Activated naive CD8-positive, alpha-beta T cell treated with anti-CD3 and anti-CD28 coated beads, Interleukin-2, amount 50 U/mL, for 24 hours (primary cell): ENCODE measurements around the gene BBS12.
A peak's percentile ranks its signal among the peaks of the same experiment; 100 is the strongest.

Experiments
- ATAC-seq: fragments of 150-1000 bp; cut with Tn5 transposase; one replicate; pipeline ENCODE4 v1.10.0; 2021
- DNase-seq: peaks from one replicate; pipeline ENCODE4 v3.0.0; 2021
- H3K27ac Mint-ChIP-seq: one replicate; pipeline ENCODE4 v1.8.0; 2021; ENCODE audit warnings: mild to moderate bottlenecking, mixed read lengths
- H3K27me3 Mint-ChIP-seq: one replicate; pipeline ENCODE4 v1.8.0; 2021; ENCODE audit warnings: mixed read lengths
- H3K36me3 Mint-ChIP-seq: one replicate; pipeline ENCODE4 v1.8.0; 2021; ENCODE audit warnings: low read depth, mixed read lengths
- H3K4me1 Mint-ChIP-seq: one replicate; pipeline ENCODE4 v1.8.0; 2021; ENCODE audit warnings: mixed read lengths
- H3K4me3 Mint-ChIP-seq: one replicate; pipeline ENCODE4 v1.8.0; 2021; ENCODE audit warnings: mild to moderate bottlenecking, moderate library complexity, mixed read lengths
- H3K9me3 Mint-ChIP-seq: one replicate; pipeline ENCODE4 v1.8.0; 2021; ENCODE audit warnings: mixed read lengths

Gene BBS12

GRCh38 chr4:122742933-122743829, 10.7 kb downstream of the BBS12 start:
- ATAC-seq, result no peak
- no peak overlapping the region for H3K27ac Mint-ChIP-seq
- peaks cover 12% of the 10 kb centered on the region for H3K36me3 Mint-ChIP-seq
- H3K9me3 Mint-ChIP-seq, result peaks cover 5% of the 10 kb centered on the region
- DNase-seq, result no peak
- H3K4me3 Mint-ChIP-seq, result no peak overlapping the region
- no peaks in the 10 kb centered on the region for H3K27me3 Mint-ChIP-seq
- H3K4me1 Mint-ChIP-seq, result peaks cover 5% of the 10 kb centered on the region

DNA sequence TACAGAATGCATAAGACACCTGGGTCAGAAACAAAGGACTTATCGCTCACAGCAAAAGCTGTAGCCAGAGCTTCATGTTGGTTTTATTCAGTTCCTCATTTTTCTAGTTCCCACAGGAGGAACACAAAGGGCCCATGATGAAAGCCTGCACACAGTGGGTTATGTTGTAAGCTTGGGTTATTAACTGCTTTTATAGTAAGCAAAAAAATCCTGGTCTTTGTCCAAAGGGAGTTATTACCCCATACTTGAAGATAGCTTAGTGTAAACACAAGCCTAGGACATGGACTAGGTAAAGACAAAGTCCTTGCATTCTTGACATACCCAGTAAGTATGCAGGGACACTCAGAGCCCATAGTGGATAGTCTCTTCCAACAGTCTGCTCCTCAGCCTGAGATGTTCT, 11.7 kb downstream of the BBS12 start:
- Mint-ChIP-seq H3K27ac (no peak overlapping the region), H3K4me3 (no peak overlapping the region), H3K27me3 (no peaks in the 10 kb centered on the region), H3K4me1 (peaks cover 5% of the 10 kb centered on the region), H3K36me3 (peaks cover 12% of the 10 kb centered on the region), H3K9me3 (peaks cover 5% of the 10 kb centered on the region)
- no peak for DNase-seq
- ATAC-seq, result no peak

GRCh38 chr4:122746485-122746965, 14.0 kb downstream of the BBS12 start:
- Mint-ChIP-seq H3K27ac (no peak overlapping the region), H3K4me1 (peaks cover 5% of the 10 kb centered on the region), H3K36me3 (peaks cover 8% of the 10 kb centered on the region), H3K27me3 (peaks cover 7% of the 10 kb centered on the region), H3K9me3 (peaks cover 5% of the 10 kb centered on the region), H3K4me3 (no peak overlapping the region)
- DNase-seq (no peak), ATAC-seq (no peak)

DNA sequence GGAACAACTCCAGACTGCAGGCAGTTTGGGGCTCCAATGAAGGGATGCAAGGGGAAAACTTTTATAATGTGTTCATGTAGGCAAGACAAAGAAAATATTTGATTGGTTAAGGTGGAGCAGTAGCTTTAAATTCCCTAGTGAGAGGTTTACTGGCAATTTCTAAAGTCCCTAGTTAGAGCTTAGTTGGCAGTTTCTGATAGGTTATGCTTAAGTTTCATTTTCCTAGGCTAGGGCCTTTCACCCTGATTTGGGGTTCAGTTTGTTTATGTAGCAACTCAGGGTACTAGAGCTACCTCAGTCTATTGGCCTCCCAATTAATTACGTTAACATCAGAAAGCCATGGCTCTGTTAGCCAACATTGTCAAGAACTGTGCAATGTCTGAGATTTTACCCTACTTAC, 14.6 kb downstream of the BBS12 start:
- peaks cover 5% of the 10 kb centered on the region for H3K9me3 Mint-ChIP-seq
- H3K4me3 Mint-ChIP-seq, result no peak overlapping the region
- H3K27me3 Mint-ChIP-seq, result peaks cover 12% of the 10 kb centered on the region
- DNase-seq (no peak), ATAC-seq (no peak)
- H3K36me3 Mint-ChIP-seq, result peaks cover 7% of the 10 kb centered on the region
- peaks cover 5% of the 10 kb centered on the region for H3K4me1 Mint-ChIP-seq
- H3K27ac Mint-ChIP-seq, result no peak overlapping the region

GRCh38 chr4:122747883-122748282, 15.4 kb downstream of the BBS12 start:
- DNase-seq (no peak), ATAC-seq (no peak)
- H3K27ac Mint-ChIP-seq, result no peak overlapping the region
- H3K36me3 Mint-ChIP-seq, result peaks cover 1% of the 10 kb centered on the region
- H3K9me3 Mint-ChIP-seq, result peaks cover 5% of the 10 kb centered on the region
- peaks cover 13% of the 10 kb centered on the region for H3K27me3 Mint-ChIP-seq
- H3K4me3 Mint-ChIP-seq, result no peak overlapping the region
- peaks cover 5% of the 10 kb centered on the region for H3K4me1 Mint-ChIP-seq

GRCh38 chr4:122749704-122750454, 17.4 kb downstream of the BBS12 start:
- H3K4me3 Mint-ChIP-seq, result no peak overlapping the region
- H3K27ac Mint-ChIP-seq, result no peak overlapping the region
- ATAC-seq (no peak), DNase-seq (no peak)
- no peaks in the 10 kb centered on the region for H3K36me3 Mint-ChIP-seq
- peaks cover 5% of the 10 kb centered on the region for H3K9me3 Mint-ChIP-seq
- peaks cover 5% of the 10 kb centered on the region for H3K4me1 Mint-ChIP-seq
- H3K27me3 Mint-ChIP-seq, result peaks cover 15% of the 10 kb centered on the region

DNA sequence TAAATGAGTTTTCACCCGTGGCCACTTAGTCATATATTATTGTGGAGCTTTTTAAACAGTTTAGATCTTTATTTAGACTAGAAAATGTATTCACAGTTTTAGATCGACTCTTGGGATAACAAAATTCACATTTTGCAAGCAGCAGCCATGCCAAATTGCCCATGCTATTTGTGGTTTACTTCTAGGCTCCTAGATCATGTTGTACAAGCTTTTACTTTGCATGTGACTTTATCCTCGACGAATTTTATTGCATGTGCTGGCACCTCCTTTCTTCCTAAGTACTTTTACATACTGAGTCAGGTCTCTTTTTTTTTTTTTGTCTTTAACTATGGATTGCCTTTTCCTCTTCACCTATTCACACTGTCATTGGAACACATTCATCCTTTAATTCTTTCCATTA, 23.2 kb downstream of the BBS12 start:
- no peaks in the 10 kb centered on the region for H3K9me3 Mint-ChIP-seq
- ATAC-seq (no peak), DNase-seq (no peak)
- H3K27me3 Mint-ChIP-seq, result peaks cover 27% of the 10 kb centered on the region
- peaks cover 5% of the 10 kb centered on the region for H3K4me1 Mint-ChIP-seq
- no peak overlapping the region for H3K27ac Mint-ChIP-seq
- no peaks in the 10 kb centered on the region for H3K36me3 Mint-ChIP-seq
- no peak overlapping the region for H3K4me3 Mint-ChIP-seq

- Mint-ChIP-seq H3K27me3 (peaks cover 17% of the 10 kb centered on the region), H3K27ac (no peak overlapping the region), H3K4me3 (no peak overlapping the region), H3K36me3 (no peaks in the 10 kb centered on the region), H3K9me3 (no peaks in the 10 kb centered on the region), H3K4me1 (peaks cover 20% of the 10 kb centered on the region)
- no peak for ATAC-seq
- no peak for DNase-seq
Measured at GRCh38 chr4:122758033-122758432, 25.5 kb downstream of the BBS12 start.

- no peak overlapping the region for H3K4me3 Mint-ChIP-seq
- no peaks in the 10 kb centered on the region for H3K9me3 Mint-ChIP-seq
- no peak for ATAC-seq
- H3K27ac Mint-ChIP-seq, result no peak overlapping the region
- peaks cover 33% of the 10 kb centered on the region for H3K4me1 Mint-ChIP-seq
- H3K36me3 Mint-ChIP-seq, result no peaks in the 10 kb centered on the region
- H3K27me3 Mint-ChIP-seq, result peaks cover 14% of the 10 kb centered on the region
- no peak for DNase-seq
Measured at GRCh38 chr4:122759639-122760310, 27.3 kb downstream of the BBS12 start.

GRCh38 chr4:122762520-122762919, 30.0 kb downstream of the BBS12 start:
- DNase-seq, result peak; percentile 5
- Mint-ChIP-seq H3K4me1 (peaks cover 35% of the 10 kb centered on the region), H3K4me3 (no peak overlapping the region), H3K27ac (no peak overlapping the region), H3K36me3 (no peaks in the 10 kb centered on the region), H3K27me3 (peaks cover 4% of the 10 kb centered on the region), H3K9me3 (no peaks in the 10 kb centered on the region)
- ATAC-seq, result peak; percentile 69

DNA sequence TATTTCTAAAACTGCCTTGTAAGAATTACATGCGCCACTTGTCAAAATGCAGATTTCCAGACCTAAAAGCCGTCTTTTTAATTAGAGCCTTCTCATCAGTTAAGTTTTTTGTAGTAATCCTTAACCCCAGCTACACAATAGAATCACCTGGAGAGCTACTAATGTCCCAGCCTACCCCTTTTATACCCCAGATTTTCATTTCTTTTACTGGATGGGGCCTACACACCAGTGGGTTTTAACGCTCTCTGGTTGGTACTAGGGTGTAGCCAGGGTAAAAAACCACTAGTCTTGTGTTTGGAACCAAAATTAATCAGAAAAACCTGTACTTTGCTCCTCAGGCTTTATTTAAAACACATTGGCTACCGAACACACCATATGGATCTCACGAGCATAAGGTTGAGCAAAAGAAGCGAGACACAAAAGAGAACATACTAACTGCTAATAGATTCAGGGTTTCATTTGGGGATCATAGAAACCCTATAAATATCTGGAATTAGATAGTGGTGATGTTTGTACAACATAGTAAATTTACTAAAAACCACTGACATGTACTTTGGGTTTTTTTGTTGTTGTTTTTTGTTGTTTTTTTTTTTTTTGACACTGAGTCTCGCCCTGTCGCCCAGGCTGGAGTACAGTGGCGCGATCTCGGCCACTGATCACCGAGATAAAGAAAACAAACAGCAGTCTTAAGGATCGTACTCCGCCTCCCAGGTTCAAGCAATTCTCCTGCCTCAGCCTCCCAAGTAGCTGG, 30.6 kb downstream of the BBS12 start:
- no peak overlapping the region for H3K4me3 Mint-ChIP-seq
- H3K4me1 Mint-ChIP-seq, result peaks cover 32% of the 10 kb centered on the region
- no peak overlapping the region for H3K27ac Mint-ChIP-seq
- ATAC-seq (no peak), DNase-seq (no peak)
- peaks cover 3% of the 10 kb centered on the region for H3K27me3 Mint-ChIP-seq
- no peaks in the 10 kb centered on the region for H3K36me3 Mint-ChIP-seq
- H3K9me3 Mint-ChIP-seq, result no peaks in the 10 kb centered on the region

GRCh38 chr4:122764071-122764820, 31.7 kb downstream of the BBS12 start:
- ATAC-seq (no peak), DNase-seq (no peak)
- H3K27me3 Mint-ChIP-seq, result peaks cover 3% of the 10 kb centered on the region
- no peaks in the 10 kb centered on the region for H3K36me3 Mint-ChIP-seq
- H3K4me1 Mint-ChIP-seq, result peaks cover 30% of the 10 kb centered on the region
- H3K9me3 Mint-ChIP-seq, result no peaks in the 10 kb centered on the region
- no peak overlapping the region for H3K4me3 Mint-ChIP-seq
- no peak overlapping the region for H3K27ac Mint-ChIP-seq

GRCh38 chr4:122764821-122765215, 32.3 kb downstream of the BBS12 start:
- Mint-ChIP-seq H3K27ac (no peak overlapping the region), H3K27me3 (peaks cover 3% of the 10 kb centered on the region), H3K4me3 (no peak overlapping the region), H3K4me1 (peaks cover 30% of the 10 kb centered on the region), H3K36me3 (no peaks in the 10 kb centered on the region), H3K9me3 (no peaks in the 10 kb centered on the region)
- ATAC-seq, result peak; percentile 43
- DNase-seq, result no peak
